ENCODE results near the gene HES6. TPM values are rescaled to one million over a fixed set of nuclear protein-coding genes. Genes with fewer than 3 reads are reported as not detected.

Gene HES6
- total RNA-seq = 10 to 100 TPM; 10.2 to 17.0 (median 11.2) TPM

GRCh38 chr2:238239863-238240756 lies at the start of gene HES6:
Gene HES6, minus strand, starts transcription at chr2:238240038. Its CDS starts 133 bp downstream, at chr2:238239905.
- peak within 1 kb of the TSS; percentile 74 to 84 (median 80) for H3K27ac ChIP-seq (replicated peaks in 1 of 4)

GRCh38 chr2:238289574-238289973 lies 49.7 kb upstream of the HES6 start:
- TF ChIP-seq POLR2A (IDR thresholded peaks at IDR 0.05; ENCODE audit: low read depth) (no peak), POLR2AphosphoS5 (IDR thresholded peaks at IDR 0.05) (no peak), CTCF (IDR thresholded peaks at IDR 0.05) (no peak), EP300 (IDR thresholded peaks at IDR 0.05) (no peak)
- H3K4me3 ChIP-seq = peak overlapping the region; percentile 77 to 94 (median 83)
- 33% methylated on average over 9 of the region's 13 CpGs for WGBS
- H3K9me3 ChIP-seq = no peaks in the 10 kb centered on the region
- intact Hi-C loops (cut with DNase I) = no loop called here
- H3K27me3 ChIP-seq = no peaks in the 10 kb centered on the region
- peaks cover 48 to 53% (median 50%) of the 10 kb centered on the region in 4 donors for H3K4me1 ChIP-seq
- no peak for DNase-seq (ENCODE audit: extremely low spot score)
- peak overlapping the region; percentile 92 to 98 (median 94) for H3K27ac ChIP-seq (replicated peaks in 1 of 4)
- H3K36me3 ChIP-seq = no peaks in the 10 kb centered on the region

More at GRCh38 chr2:238239863-238240756, at the start of gene HES6:
- Histone ChIP-seq H3K36me3 (peaks cover 0 to 11% (median 2%) of the 10 kb centered on the region in 4 donors), H3K4me3 (peak within 1 kb of the TSS; percentile 70 to 90 (median 78)), H3K9me3 (no peaks in the 10 kb centered on the region), H3K4me1 (peaks cover 27 to 42% (median 35%) of the 10 kb centered on the region in 4 donors), H3K27me3 (peaks cover 0 to 15% (median 0%) of the 10 kb centered on the region in 4 donors)
- TF ChIP-seq POLR2A (IDR thresholded peaks at IDR 0.05; ENCODE audit: low read depth) (peak; percentile 9), EP300 (IDR thresholded peaks at IDR 0.05) (no peak), CTCF (IDR thresholded peaks at IDR 0.05) (peak in 1 of 3 experiments; percentile 33), POLR2AphosphoS5 (IDR thresholded peaks at IDR 0.05) (peak; percentile 69 to 82)
- WGBS = 0% methylated on average over 24 of the region's 105 CpGs
- no peak for DNase-seq (ENCODE audit: extremely low spot score)
- intact Hi-C loops (cut with DNase I) = no loop called here

GRCh38 chr2:238288650-238289573 lies 49.1 kb upstream of the HES6 start:
- intact Hi-C loops (cut with DNase I) = no loop called here

More at GRCh38 chr2:238288650-238289573, 49.1 kb upstream of the HES6 start:
- Histone ChIP-seq H3K4me1 (peaks cover 51 to 60% (median 57%) of the 10 kb centered on the region in 4 donors), H3K27ac (replicated peaks in 1 of 4) (peak overlapping the region; percentile 92 to 98 (median 94)), H3K9me3 (no peaks in the 10 kb centered on the region), H3K27me3 (no peaks in the 10 kb centered on the region), H3K4me3 (peak overlapping the region; percentile 77 to 94 (median 83)), H3K36me3 (no peaks in the 10 kb centered on the region)
- WGBS = 5% methylated on average over 7 of the region's 108 CpGs
- TF ChIP-seq POLR2A (IDR thresholded peaks at IDR 0.05; ENCODE audit: low read depth) (peak; percentile 31), EP300 (IDR thresholded peaks at IDR 0.05) (no peak), CTCF (IDR thresholded peaks at IDR 0.05) (peak; percentile 15 to 36 (median 31)), POLR2AphosphoS5 (IDR thresholded peaks at IDR 0.05) (peak; percentile 91 to 97)
- DNase-seq (ENCODE audit: extremely low spot score) = peak; percentile 100
